ENCODE data around the gene CTNND2.

GRCh38 chr5:11504886-11505193, 399.4 kb downstream of the CTNND2 start:
- TF ChIP-seq CTCF (conservative IDR thresholded peaks at IDR 0.05 in 1 of 2, IDR thresholded peaks at IDR 0.05 in 1 of 2; ENCODE audit: extremely low read depth in 1 of 2, insufficient read depth in 1 of 2, low read depth in 1 of 2, low read length in 2 of 2) = no peak
- TF ChIP-seq EZH2 (IDR thresholded peaks at IDR 0.05; ENCODE audit: borderline replicate concordance, low read length) = no peak
